HFFc6 (cell line): Measurements from ENCODE around the gene OGN. TPM values are rescaled to one million over a fixed set of nuclear protein-coding genes. Genes with fewer than 3 reads are reported as not detected.
"Not testable (repeated sequence)": the region's sequence is repeated elsewhere in the genome, so short reads cannot be mapped to it uniquely, and the experiment has no call there.

Experiments used
- DNase-seq: peaks from one replicate; pipeline ENCODE4 v3.0.0-alpha.2; 2018
- H3K27ac Mint-ChIP-seq: 2 replicates; pipeline ENCODE4 v1.8.0; 2020; ENCODE audit warnings: mild to moderate bottlenecking, mixed read lengths
- H3K27me3 Mint-ChIP-seq: 2 replicates; pipeline ENCODE4 v1.8.0; 2021; ENCODE audit warnings: mild to moderate bottlenecking, moderate library complexity, mixed read lengths; ENCODE audit not compliant: insufficient read depth
- H3K36me3 Mint-ChIP-seq: 2 replicates; pipeline ENCODE4 v1.8.0; 2021; ENCODE audit warnings: low read depth, mixed read lengths
- H3K4me1 Mint-ChIP-seq: 2 replicates; pipeline ENCODE4 v1.8.0; 2020; ENCODE audit warnings: low read depth, mixed read lengths
- H3K4me3 Mint-ChIP-seq: 2 replicates; pipeline ENCODE4 v1.8.0; 2020; ENCODE audit warnings: mild to moderate bottlenecking, moderate library complexity, mixed read lengths
- H3K9me3 Mint-ChIP-seq: 2 replicates; pipeline ENCODE4 v1.8.0; 2020; ENCODE audit warnings: mild to moderate bottlenecking, mixed read lengths
- total RNA-seq, 6 experiments: library from RNA; stranded (reverse); fragmentation: NEBNext Ultra II Directional; extraction: Animal tissue kit (Norgen Biotek cat#: 25700); gene quantifications; 2 replicates in 1 of 6; 3 replicates in 5 of 6; pipeline ENCODE4 v1.2.3, GENCODE V29; 2021
- TF ChIP-seq, protein P1 (sequence below): fragments of 200-600 bp; sonication (generic); IDR thresholded peaks from 2 replicates; pipeline ENCODE4 v1.5.0; 2021; ENCODE audit warnings: antibody characterized with exemption, mild to moderate bottlenecking

Gene OGN
- total RNA-seq, 6 experiments from 2014 or later, result 0.12 TPM; not detected in 5

DNA sequence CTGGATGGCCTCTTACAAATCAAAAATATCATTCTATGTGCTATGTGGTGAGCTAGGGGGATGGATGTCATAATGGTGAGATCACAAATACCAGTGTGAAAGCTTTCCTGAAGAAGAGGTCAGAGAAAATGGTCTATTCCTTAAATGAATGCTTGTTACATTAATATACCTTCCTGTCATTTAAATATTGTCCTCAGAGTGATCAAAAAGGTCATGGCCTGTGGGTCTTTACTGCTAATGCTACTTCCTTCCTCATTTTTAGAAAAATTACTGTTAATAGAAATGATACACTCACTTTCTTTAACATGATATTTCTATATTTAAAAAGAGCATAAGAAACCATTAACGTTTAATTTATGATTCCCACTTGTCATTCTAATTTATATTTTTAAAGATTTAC, 10.2 kb upstream of the OGN start:
- Mint-ChIP-seq H3K27ac (no peak overlapping the region), H3K4me3 (no peak overlapping the region), H3K9me3 (no peaks in the 10 kb centered on the region), H3K27me3 (no peaks in the 10 kb centered on the region), H3K4me1 (peaks cover 19% of the 10 kb centered on the region), H3K36me3 (no peaks in the 10 kb centered on the region)
- TF ChIP-seq, protein P1, sequence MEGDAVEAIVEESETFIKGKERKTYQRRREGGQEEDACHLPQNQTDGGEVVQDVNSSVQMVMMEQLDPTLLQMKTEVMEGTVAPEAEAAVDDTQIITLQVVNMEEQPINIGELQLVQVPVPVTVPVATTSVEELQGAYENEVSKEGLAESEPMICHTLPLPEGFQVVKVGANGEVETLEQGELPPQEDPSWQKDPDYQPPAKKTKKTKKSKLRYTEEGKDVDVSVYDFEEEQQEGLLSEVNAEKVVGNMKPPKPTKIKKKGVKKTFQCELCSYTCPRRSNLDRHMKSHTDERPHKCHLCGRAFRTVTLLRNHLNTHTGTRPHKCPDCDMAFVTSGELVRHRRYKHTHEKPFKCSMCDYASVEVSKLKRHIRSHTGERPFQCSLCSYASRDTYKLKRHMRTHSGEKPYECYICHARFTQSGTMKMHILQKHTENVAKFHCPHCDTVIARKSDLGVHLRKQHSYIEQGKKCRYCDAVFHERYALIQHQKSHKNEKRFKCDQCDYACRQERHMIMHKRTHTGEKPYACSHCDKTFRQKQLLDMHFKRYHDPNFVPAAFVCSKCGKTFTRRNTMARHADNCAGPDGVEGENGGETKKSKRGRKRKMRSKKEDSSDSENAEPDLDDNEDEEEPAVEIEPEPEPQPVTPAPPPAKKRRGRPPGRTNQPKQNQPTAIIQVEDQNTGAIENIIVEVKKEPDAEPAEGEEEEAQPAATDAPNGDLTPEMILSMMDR, result no peak
- no peak for DNase-seq

DNA sequence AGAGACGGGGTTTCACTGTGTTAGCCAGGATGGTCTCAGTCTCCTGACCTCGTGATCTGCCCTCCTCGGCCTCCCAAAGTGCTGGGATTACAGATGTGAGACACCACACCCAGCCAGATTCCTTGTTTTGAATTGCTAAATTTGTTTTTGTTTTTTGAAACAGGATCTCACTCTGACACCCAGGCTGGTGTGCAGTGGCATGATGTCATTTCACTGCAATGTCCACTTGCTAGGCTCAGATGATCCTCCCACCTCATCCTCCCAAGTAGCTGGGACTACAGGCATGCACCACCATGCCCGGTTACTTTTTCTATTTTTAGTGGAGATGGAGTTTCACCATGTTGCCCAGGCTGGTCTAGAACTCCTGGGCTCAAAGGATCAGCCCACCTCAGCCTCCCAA, 6.8 kb upstream of the OGN start:
- not testable (repeated sequence) for H3K27ac Mint-ChIP-seq, H3K4me3 Mint-ChIP-seq, H3K27me3 Mint-ChIP-seq, H3K36me3 Mint-ChIP-seq, DNase-seq, H3K9me3 Mint-ChIP-seq
- H3K4me1 Mint-ChIP-seq, result peaks cover 20% of the 10 kb centered on the region

DNA sequence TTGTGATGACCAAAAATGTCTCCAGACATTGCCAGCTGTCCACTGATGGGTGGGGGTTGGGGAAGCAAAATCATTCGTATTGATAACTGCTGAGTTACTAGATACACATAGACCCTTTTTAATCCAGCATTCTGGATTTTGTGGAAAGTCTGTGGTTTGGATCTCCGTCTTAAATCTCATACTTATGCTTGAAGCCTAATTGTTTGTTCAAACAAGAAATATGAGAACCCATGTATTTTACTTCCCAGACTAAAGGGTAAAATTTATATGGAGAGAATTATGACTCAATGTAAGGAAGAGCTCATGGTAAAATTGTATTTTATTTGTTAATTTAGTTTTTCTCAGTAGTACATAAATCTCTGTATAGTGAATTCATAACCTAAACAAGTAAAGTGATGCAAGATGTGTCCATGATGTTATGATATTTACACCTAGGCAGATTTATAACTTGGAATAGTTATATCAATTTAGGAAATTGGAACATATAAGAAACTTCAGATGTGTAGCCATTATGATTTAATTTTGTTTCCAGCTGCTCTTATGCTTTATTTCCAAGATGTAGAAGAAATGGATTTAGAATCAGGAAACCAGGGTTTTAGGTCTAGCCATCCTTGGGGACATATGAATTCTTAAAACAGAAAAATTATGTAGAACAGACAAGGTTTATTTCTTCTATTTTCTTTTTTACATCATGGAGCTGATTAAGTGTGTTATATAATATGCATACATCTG, 4.5 kb upstream of the OGN start:
- no peaks in the 10 kb centered on the region for H3K9me3 Mint-ChIP-seq
- no peak overlapping the region for H3K4me3 Mint-ChIP-seq
- H3K4me1 Mint-ChIP-seq, result peaks cover 29% of the 10 kb centered on the region
- H3K36me3 Mint-ChIP-seq, result no peaks in the 10 kb centered on the region
- TF ChIP-seq, protein P1, result no peak
- no peak overlapping the region for H3K27ac Mint-ChIP-seq
- no peak for DNase-seq
- H3K27me3 Mint-ChIP-seq, result no peaks in the 10 kb centered on the region

DNA sequence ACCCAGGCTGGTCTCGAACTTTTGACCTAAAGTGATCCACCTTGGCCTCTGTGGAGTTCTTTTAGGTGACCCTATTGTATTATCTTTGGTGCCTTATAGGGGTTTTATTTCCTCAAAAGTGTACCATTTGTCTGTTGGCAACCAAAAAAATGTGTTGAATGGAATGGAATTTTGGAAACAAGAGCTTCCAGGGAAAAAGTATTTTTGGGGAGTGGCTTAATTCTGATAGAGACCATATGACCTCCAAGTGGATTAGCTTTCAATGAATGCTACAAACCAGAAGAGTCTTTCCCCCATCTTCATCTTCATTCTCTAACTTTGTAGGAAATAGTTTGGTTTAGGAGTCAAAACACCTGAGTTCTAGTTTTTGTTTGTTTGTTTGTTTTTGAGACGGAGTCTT, 3.4 kb upstream of the OGN start:
- H3K4me3 Mint-ChIP-seq, result no peak overlapping the region
- peaks cover 29% of the 10 kb centered on the region for H3K4me1 Mint-ChIP-seq
- no peaks in the 10 kb centered on the region for H3K27me3 Mint-ChIP-seq
- H3K9me3 Mint-ChIP-seq, result no peaks in the 10 kb centered on the region
- no peak for DNase-seq
- no peaks in the 10 kb centered on the region for H3K36me3 Mint-ChIP-seq
- TF ChIP-seq, protein P1, result no peak
- no peak overlapping the region for H3K27ac Mint-ChIP-seq

DNA sequence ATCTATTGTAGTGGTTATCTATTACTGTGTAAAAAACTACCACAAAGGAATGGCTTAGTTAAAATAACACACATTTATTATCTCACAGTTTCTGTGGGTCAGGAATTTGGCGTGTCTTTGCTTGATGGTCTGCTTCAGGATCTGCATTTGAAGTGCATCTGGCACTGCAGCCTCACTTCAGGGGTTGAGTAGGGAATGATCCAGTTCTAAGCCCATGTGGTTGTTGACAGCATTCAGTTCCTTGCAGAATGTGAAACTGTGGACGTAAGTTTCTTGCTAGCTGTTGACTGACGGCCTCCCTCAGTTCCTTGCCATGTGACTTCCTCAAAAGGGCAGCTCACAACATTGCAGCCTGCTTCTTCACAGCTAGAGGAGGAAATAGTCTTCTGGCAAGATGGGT, 2.1 kb upstream of the OGN start:
- H3K4me3 Mint-ChIP-seq, result no peak overlapping the region
- no peak overlapping the region for H3K27ac Mint-ChIP-seq
- no peaks in the 10 kb centered on the region for H3K9me3 Mint-ChIP-seq
- H3K36me3 Mint-ChIP-seq, result no peaks in the 10 kb centered on the region
- peaks cover 29% of the 10 kb centered on the region for H3K4me1 Mint-ChIP-seq
- TF ChIP-seq, protein P1, result no peak
- no peak for DNase-seq
- no peaks in the 10 kb centered on the region for H3K27me3 Mint-ChIP-seq

DNA sequence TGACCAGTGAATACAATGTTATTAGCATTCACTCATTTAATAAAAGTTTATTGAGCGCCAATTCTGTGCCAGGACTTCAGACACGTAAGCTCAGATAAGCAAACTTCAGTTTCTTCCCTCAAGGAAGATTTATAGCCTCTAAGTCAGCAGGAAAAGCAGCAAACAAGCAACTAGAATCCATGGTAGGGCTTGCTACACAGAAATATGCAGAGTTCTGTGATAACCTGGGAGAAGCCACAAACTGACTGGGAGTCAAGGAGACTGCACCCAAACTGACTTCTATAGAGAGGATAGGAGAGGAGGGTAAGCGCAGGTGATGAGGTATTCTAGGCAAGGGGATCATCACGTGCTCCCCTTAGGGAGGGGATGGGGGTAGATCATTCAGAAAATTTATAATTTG, 1.4 kb upstream of the OGN start:
- H3K9me3 Mint-ChIP-seq, result no peaks in the 10 kb centered on the region
- H3K4me3 Mint-ChIP-seq, result no peak overlapping the region
- no peak overlapping the region; the same call in 1 of the 2 replicates for H3K27ac Mint-ChIP-seq
- H3K36me3 Mint-ChIP-seq, result no peaks in the 10 kb centered on the region
- TF ChIP-seq, protein P1, result no peak
- DNase-seq, result no peak
- H3K27me3 Mint-ChIP-seq, result no peaks in the 10 kb centered on the region
- peaks cover 25% of the 10 kb centered on the region for H3K4me1 Mint-ChIP-seq
